OCI-LY3 (cell line): ENCODE measurements around the gene PCSK7.

Experiments
- H2AFZ ChIP-seq: fragments of 200-600, 300-600 bp; shearing (Covaris generic); 2 replicates; pipeline ENCODE4 v1.6.0; 2014; ENCODE audit warnings: antibody characterized with exemption, low read depth, low read length
- H3K27ac ChIP-seq: fragments of 200-600, 300-600 bp; sonication (generic); 2 replicates; pipeline ENCODE4 v1.5.1; 2014; ENCODE audit warnings: mild to moderate bottlenecking, low read length, moderate library complexity, mixed read lengths
- H3K27me3 ChIP-seq: fragments of 200-600, 300-600 bp; sonication (generic); 2 replicates; pipeline ENCODE4 v1.6.1; 2014; ENCODE audit warnings: low read depth, low read length, mixed read lengths
- H3K36me3 ChIP-seq: fragments of 200-600, 300-600 bp; sonication (generic); replicated peaks from 2 replicates; pipeline ENCODE3; 2014; ENCODE audit warnings: low read depth, low read length, mixed read lengths
- H3K4me1 ChIP-seq: fragments of 300-600, 200-600 bp; sonication (generic); 2 replicates; pipeline ENCODE4 v1.6.1; 2014; ENCODE audit warnings: low read length, mixed read lengths
- H3K4me2 ChIP-seq: fragments of 200-600, 300-600 bp; sonication (generic); 2 replicates; pipeline ENCODE4 v1.6.1; 2014; ENCODE audit warnings: low read length, mixed read lengths
- H3K4me3 ChIP-seq: fragments of 300-600, 200-600 bp; sonication (generic); 2 replicates; pipeline ENCODE4 v1.5.1; 2014; ENCODE audit warnings: antibody characterized with exemption, mild to moderate bottlenecking, low read length, moderate library complexity
- H3K79me2 ChIP-seq: fragments of 300-600, 200-600 bp; shearing (Covaris generic); 2 replicates; pipeline ENCODE4 v1.6.1; 2014; ENCODE audit warnings: mild to moderate bottlenecking, low read length, mixed read lengths
- H3K9ac ChIP-seq: fragments of 300-600, 200-600 bp; shearing (Covaris generic); 2 replicates; pipeline ENCODE4 v1.6.0; 2014; ENCODE audit warnings: mild to moderate bottlenecking, low read length, moderate library complexity
- H3K9me3 ChIP-seq: fragments of 200-600, 300-600 bp; shearing (Covaris generic); 2 replicates; pipeline ENCODE4 v1.6.1; 2014; ENCODE audit warnings: low read length, mixed read lengths; ENCODE audit not compliant: insufficient read depth
- H4K20me1 ChIP-seq: fragments of 200-600, 300-600 bp; sonication (generic); 2 replicates; pipeline ENCODE4 v1.6.1; 2016; ENCODE audit warnings: low read length, mixed read lengths; ENCODE audit not compliant: insufficient read depth
- CTCF ChIP-seq: fragments of 200-600, 300-600 bp; sonication (generic); IDR thresholded peaks from 2 replicates; pipeline ENCODE4 v1.5.1; 2014; ENCODE audit warnings: antibody characterized with exemption, low read length, low read depth
- EZH2phosphoT487 ChIP-seq: fragments of 200-600 bp; shearing (Covaris generic); IDR thresholded peaks from 2 replicates; pipeline ENCODE4 v1.6.1; 2018; ENCODE audit warnings: antibody characterized with exemption, mixed run types, low read depth

Gene PCSK7

GRCh38 chr11:117187799-117188481, 43.9 kb downstream of the PCSK7 start:
- Histone ChIP-seq H3K27ac (no peak overlapping the region), H3K79me2 (no peaks in the 10 kb centered on the region), H2AFZ (no peak overlapping the region), H4K20me1 (no peaks in the 10 kb centered on the region), H3K27me3 (no peaks in the 10 kb centered on the region), H3K4me1 (peaks cover 51% of the 10 kb centered on the region), H3K36me3 (peaks cover 19% of the 10 kb centered on the region), H3K4me2 (no peak overlapping the region), H3K9ac (no peak overlapping the region), H3K9me3 (no peaks in the 10 kb centered on the region), H3K4me3 (no peak overlapping the region)
- TF ChIP-seq CTCF (no peak), EZH2phosphoT487 (no peak)

DNA sequence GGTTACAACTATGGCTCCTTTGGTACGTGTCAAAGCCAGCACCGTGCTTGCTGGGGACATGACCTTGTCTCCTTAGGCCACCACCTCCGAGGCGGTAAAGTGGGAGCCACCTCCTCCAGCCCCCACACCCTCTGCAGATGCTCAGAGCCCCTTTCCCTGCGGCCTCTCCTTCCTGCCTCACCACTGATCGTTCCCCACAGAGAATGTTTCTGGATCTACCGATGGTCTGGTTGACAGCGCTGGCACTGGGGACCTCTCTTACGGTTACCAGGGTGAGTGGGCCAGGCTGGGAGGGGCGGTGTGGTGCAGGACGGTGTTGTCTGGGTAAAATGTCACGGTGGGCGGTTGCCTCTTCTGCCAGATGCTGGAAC, 44.5 kb downstream of the PCSK7 start:
- Histone ChIP-seq H3K27me3 (no peaks in the 10 kb centered on the region), H3K36me3 (peaks cover 16% of the 10 kb centered on the region), H3K9me3 (no peaks in the 10 kb centered on the region), H3K4me3 (no peak overlapping the region), H3K4me1 (peaks cover 51% of the 10 kb centered on the region), H4K20me1 (no peaks in the 10 kb centered on the region), H3K79me2 (no peaks in the 10 kb centered on the region), H3K9ac (no peak overlapping the region), H3K27ac (no peak overlapping the region), H2AFZ (no peak overlapping the region), H3K4me2 (no peak overlapping the region)
- TF ChIP-seq EZH2phosphoT487 (no peak), CTCF (no peak)

GRCh38 chr11:117187007-117187406, 44.9 kb downstream of the PCSK7 start:
- Histone ChIP-seq H3K79me2 (no peaks in the 10 kb centered on the region), H3K9me3 (no peaks in the 10 kb centered on the region), H3K4me1 (peaks cover 51% of the 10 kb centered on the region), H3K4me2 (peak overlapping the region; percentile 71; the same call in 1 of the 2 replicates), H3K27ac (no peak overlapping the region), H3K36me3 (peaks cover 16% of the 10 kb centered on the region), H3K27me3 (no peaks in the 10 kb centered on the region), H2AFZ (no peak overlapping the region), H4K20me1 (no peaks in the 10 kb centered on the region), H3K4me3 (no peak overlapping the region), H3K9ac (no peak overlapping the region)
- no peak for TF ChIP-seq CTCF
- no peak for TF ChIP-seq EZH2phosphoT487

DNA sequence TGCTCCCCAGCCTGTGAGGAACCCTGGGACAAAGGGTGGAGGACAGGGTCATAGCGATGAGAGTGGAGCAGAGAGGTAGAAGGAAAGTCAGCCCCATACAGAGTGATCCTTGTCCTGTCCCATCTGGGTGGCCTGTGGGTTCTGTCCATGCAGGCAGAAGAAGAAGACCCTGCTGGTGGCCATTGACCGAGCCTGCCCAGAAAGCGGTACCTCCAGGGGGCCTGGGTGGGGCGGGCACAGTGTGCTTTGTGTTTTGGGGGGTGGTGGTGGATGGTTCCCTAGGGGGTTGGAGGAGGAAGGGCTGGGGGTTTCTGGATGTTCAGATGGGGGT, 45.5 kb downstream of the PCSK7 start:
- H3K36me3 ChIP-seq = peaks cover 15% of the 10 kb centered on the region
- H3K27ac ChIP-seq = peak overlapping the region; percentile 89
- H3K9ac ChIP-seq = peak overlapping the region; percentile 52; the same call in 1 of the 2 replicates
- H2AFZ ChIP-seq = no peak overlapping the region
- H4K20me1 ChIP-seq = no peaks in the 10 kb centered on the region
- H3K4me2 ChIP-seq = peak overlapping the region; percentile 71
- no peaks in the 10 kb centered on the region for H3K9me3 ChIP-seq
- H3K4me3 ChIP-seq = peak overlapping the region; percentile 31; the same call in 1 of the 2 replicates
- H3K79me2 ChIP-seq = no peaks in the 10 kb centered on the region
- peaks cover 54% of the 10 kb centered on the region for H3K4me1 ChIP-seq
- no peak for TF ChIP-seq CTCF
- no peak for TF ChIP-seq EZH2phosphoT487
- no peaks in the 10 kb centered on the region for H3K27me3 ChIP-seq
